DND-41 (cell line): Measurements from ENCODE around the gene IL12RB2.

Source experiments
- CTCF ChIP-seq: IDR thresholded peaks from 2 replicates; pipeline ENCODE4 v1.5.1; 2012; ENCODE audit warnings: borderline replicate concordance, low read length, moderate library complexity, mild to moderate bottlenecking; ENCODE audit not compliant: poor library complexity, severe bottlenecking; ENCODE audit errors: extremely low read depth
- EZH2 ChIP-seq: IDR thresholded peaks from 3 replicates; pipeline ENCODE4 v1.6.1; 2012; ENCODE audit warnings: borderline replicate concordance, low read depth, mild to moderate bottlenecking, moderate library complexity, low read length, inconsistent platforms; ENCODE audit not compliant: severe bottlenecking

GRCh38 chr1:67304023-67304422 is 3.6 kb upstream of the IL12RB2 start:
- TF ChIP-seq EZH2 (no peak), CTCF (no peak)
